Stimulated activated CD8-positive, alpha-beta memory T cell treated with anti-CD3 and anti-CD28 coated beads, Interleukin-4, amount 100 ng/mL, for 48 hours (primary cell): ENCODE data around the gene RGS6.

Experiments
- DNase-seq: peaks from one replicate; pipeline ENCODE4 v3.0.0-alpha.2; 2020

RGS6 gene

GRCh38 chr14:72169521-72169920 lies 237.3 kb downstream of the RGS6 start:
- no peak for DNase-seq

GRCh38 chr14:72172049-72172448 lies 239.8 kb downstream of the RGS6 start:
- DNase-seq = no peak

DNA sequence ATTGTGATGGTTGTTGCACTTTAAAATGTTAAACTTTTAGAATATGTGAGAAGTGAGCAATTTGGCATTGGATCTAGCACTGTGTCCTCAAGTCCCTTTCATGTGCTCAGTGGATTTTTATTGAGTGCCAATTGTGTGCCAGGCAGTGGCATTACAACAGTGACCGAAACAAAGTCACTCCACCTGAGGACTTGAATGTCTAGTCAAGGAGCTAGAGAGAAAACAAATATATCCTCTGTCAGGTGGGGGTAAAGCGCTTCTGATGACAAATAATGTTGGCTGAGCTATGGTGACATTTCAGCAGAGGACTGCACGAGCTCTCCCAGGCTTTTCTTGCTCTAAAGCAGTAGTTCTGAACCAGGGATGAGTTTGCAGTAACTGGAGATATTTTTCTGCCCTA lies 240.4 kb downstream of the RGS6 start:
- DNase-seq = no peak

DNA sequence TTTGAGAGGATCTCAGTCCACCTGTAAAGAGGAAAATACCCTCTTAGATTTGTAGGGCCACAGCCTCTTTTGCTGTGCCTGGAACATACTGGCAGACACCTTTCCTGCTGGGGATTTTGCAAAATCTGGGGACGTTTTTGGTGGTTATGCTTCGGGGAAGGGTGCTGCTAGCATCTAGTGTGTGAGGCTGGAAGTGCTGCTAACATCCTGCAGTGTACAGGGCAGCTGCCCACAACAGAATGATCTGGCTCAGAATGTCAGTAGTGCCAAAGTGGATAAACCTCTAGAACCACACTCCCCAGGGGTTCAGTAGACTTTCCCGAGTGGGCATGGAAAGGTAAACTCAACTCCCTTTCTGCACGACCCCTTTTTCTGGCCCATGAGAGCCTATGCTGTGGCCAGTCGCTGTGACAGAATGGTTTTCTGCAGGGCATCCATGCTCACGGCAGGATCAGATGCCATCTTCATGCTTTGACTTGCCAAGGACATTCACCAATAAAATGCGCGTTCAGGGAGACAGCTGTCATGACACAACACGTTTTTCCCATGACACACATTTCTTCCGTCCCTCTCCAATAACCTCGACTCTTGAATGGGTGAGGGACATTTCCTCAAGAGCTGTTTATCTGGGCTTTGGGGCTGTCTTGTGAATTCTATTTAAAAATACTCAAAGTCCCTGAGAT lies 240.9 kb downstream of the RGS6 start:
- DNase-seq = no peak

- no peak for DNase-seq
Measured at GRCh38 chr14:72177251-72177650, 245.0 kb downstream of the RGS6 start.

GRCh38 chr14:72178517-72178916 lies 246.3 kb downstream of the RGS6 start:
- no peak for DNase-seq

DNA sequence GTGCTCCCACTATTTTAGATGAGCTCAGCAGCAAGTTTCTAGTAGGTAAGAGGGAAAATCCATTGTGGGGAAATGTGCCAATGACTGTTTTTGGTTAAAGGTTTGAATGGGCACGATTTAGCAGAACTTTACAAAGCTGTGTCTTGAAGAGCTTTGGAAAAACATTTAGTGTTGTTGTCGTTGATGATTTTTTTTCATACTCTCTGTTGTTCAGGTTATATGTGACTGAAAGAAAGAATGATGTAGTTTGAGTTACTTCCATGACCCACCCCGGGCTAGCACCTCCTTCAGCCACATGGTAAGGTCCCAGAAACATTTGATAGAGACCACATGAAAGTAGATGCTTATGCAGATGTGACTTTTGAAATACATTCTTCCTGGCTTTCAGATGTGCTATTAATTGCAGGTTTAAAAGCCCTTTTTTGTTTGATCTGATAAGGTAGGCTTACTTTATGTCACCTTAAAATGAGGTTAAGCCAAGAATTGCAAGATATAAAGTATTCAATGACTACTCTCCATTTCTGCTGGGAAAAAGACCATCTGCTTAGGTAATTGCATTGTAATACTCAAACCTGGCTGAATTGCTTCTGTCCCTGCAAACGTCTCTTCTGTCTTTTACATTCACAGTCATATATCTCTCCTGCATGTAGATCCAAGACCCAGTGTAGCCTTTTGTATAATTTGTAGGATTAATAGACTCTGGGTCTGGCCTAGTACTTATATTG lies 250.6 kb downstream of the RGS6 start:
- DNase-seq = no peak

- DNase-seq = no peak
Measured at GRCh38 chr14:72183631-72184030, 251.4 kb downstream of the RGS6 start.

DNA sequence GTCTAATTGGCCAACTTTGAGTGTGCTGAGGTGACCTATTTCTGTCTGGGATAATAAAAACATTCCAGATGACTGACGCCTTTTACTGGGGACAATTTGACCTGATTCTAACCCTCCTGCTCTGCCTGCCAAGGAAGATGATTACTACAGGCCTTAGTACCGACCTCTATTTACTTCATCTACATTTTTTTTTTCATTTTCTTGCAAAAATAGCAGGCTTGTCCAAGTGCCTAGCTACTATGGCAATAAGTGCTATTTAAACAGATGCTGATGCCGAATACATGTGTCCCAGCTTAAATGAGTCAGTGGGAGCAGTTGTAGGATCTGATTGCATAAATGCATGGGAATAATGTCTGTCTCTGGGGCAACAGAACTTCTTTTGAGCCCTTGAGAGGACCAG lies 254.3 kb downstream of the RGS6 start:
- DNase-seq = no peak

DNA sequence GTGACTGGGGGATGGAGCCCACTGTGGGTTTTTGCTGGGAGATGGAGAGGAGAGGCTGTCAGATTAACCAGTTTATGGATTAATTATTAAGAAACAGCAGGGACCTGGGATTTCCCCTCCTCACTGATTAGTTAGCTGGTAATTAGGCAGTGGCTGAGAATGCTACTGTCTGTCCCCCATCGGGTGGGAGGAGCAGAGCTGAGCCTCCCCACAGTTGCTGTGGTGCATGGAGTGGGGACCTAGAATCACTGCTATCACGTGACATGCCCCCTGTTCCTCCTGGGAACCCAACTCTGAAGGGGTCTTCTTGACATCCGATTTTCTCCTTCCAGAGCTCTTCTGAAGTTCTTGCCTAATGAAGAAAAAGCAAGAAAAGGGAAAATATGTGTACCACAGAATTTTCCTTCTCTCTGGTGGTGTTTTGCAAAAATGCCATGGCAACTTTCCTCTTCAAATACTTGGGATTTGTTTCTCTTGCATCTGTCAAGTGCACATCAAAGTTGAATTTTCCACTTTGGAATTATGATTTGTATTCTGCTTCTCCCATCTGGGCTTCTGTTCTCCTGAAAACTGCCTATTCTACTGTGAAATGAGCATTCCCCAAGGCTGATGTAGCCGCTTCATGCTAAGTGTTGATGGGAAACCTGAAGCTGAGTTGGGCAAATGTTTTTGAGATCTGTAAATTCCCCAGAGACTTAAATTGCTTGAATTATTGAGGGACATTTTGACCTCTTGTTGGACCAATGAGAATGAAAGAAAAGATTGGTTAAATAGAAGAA lies 264.2 kb downstream of the RGS6 start:
- no peak for DNase-seq

DNA sequence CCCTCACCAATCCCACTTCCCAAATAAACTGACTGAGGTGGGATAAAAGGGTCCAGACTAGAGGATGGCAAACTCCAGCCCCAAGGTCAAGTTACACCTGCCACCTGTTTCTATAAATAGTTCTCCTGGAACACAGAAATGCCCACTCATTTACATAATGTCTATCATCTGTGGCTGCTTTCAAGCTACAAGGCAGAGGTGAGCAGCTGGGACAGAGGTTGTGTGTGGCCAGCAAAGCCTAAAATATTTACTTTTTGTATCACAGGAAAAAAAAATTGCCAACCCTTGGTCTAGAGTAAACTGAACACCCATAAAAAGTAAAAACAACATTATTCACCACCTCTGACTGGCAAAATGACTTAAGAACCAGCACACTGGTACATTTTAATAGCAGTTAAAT lies 269.4 kb downstream of the RGS6 start:
- no peak for DNase-seq

DNA sequence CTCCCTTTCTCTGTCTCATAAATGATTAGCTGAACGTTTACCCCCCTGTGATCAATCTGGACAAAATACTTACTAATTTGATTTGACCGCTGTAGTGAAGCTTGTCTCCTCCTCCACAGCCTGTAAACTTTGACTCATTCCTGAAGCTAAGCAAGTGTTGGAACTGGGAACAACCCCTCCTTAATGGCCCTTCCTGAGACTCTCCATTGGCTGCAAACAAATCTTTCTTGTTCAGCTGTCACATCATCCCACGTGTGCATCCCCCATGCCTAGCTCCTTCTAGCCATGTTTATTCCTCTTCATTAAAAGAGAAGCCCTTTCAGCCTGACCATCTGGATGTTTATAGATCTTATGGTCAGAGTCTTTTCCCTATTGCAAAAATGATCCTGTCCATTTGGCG lies 281.2 kb downstream of the RGS6 start:
- no peak for DNase-seq

DNA sequence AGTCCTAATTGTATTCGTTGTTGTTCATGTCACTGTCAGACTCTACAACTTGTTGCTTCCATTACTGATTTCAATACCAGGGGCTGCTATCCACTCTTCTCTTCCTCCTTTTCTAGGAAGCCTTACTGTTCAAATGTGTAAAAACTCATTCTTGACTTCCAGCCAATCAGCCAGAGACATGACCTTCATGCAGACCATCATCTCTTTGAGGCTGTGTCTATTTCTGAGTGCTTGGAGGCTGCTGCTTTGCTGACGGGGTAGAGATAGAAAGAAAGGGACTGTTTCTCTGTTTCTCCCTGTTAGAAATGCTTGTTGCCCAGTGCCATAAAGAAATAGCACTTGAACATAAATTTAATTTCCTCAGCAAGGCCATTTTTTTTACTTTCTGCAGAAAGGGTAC lies 282.9 kb downstream of the RGS6 start:
- DNase-seq = no peak

GRCh38 chr14:72217135-72217534 lies 284.9 kb downstream of the RGS6 start:
- DNase-seq = no peak

GRCh38 chr14:72222046-72222445 lies 289.8 kb downstream of the RGS6 start:
- no peak for DNase-seq

- DNase-seq = no peak
Measured at GRCh38 chr14:72236629-72237028, 304.4 kb downstream of the RGS6 start.

- no peak for DNase-seq
Measured at GRCh38 chr14:72237722-72238666, 305.8 kb downstream of the RGS6 start.

DNA sequence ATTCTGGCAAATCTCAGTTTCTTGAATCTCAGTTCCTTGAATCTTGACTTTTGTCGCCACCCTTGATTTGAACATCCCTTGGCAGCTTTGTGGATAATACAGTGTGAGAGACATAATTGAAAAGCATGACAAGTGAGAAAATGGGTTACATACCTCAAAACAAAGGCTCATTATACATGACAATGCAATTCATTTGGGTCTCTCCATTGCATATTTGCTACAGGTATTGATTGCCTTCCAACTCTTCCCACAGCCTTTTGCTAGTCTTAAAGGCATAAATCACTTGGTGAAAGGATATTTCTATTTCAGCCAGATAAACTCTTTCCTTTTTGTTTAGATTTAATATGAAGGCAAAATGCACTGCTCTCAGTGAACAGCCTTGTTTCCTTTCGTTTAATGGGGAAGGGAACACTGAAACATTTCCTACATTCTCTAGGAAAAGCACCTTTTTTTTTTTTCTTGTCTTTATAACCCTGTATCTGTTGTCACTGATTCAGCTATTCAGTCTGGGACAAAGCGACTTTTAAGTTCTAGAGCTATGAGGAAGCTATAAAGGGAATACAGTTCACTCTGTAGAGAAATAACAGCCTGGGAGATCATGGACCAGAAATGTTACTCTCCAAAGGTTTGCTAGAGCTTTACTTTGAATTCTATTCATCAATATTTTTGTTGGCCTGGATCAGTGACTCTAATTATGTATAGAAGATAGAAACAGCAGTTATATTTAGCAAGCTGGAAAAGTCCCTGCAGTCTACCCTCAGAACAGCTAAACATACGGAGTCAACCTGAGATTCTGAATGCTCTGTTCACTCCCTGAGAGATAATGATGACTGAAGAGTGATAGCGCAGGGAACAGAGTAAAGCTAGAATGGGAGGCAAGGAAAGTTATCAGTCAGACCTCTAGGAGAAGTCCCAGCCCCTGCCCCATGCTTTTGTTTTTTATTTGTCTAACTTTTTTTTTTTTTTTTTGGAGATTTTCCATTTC lies 311.4 kb downstream of the RGS6 start:
- no peak for DNase-seq

DNA sequence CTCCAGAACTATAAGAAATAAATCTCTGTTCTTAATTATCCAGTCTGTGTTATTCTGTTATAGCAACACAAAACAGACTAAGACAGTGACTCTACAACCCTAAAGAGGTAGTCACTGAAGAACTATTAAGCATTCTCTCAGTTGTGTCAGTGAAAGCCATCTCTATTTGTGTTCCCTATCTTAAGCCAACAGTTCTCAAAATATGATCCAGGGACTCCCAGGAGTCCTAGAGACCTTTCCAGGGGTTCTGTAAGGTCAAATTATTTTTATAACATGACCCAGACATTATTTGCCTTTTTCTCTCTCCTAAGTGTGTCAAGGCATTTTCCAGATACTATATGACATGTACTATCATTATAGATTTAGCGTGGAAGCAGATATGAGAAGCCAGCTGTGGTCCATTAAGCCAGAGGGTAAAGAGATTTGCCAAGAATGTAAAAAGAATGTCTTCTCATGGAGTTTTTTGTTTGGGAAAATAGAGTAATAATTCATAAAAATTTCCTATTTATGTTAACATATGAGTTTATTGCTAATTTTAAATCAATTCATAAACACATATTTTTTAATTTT lies 315.8 kb downstream of the RGS6 start:
- DNase-seq = no peak

DNA sequence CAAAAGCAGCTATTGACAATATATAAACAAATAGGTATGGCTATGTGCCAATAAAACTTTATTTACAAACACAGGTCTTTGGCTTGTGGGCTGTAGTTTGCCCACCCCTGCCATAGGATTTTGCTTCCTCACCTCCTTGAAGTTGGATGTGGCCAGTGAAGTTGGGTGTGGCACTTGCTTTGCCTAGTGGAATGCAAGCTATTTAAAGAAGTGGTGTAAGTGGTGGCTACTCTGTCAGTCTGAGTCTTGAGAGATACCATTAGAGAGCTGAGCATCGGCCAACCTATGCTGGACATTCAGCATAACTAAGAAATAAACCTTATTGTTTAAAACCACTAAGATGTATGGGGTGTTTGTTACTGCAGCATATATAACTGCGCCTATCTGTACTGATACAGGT lies 321.3 kb downstream of the RGS6 start:
- DNase-seq = no peak
